Right lobe of liver (tissue), 6 donors: ENCODE results near the gene RXFP4. TPM values are rescaled to one million over a fixed set of nuclear protein-coding genes. Genes with fewer than 3 reads are reported as not detected.

Experiments used
- ATAC-seq, 4 donors: fragments of 200-7000 bp; cut with Tn5 transposase; one replicate each; pipeline ENCODE4 v1.9.1; 2020; ENCODE audit warnings: mild to moderate bottlenecking in 4 of 4, moderate library complexity in 4 of 4
- DNase-seq, 3 donors: peaks; one replicate each; pipeline ENCODE4 v3.0.0-alpha.2; 2020
- H3K27ac ChIP-seq, 3 donors: fragments of 200-600 bp; one replicate each; pipeline ENCODE4 v1.8.0; 2022
- H3K27me3 ChIP-seq, 2 donors: fragments of 200-600 bp; one replicate each; pipeline ENCODE4 v1.8.0; 2022
- H3K36me3 ChIP-seq, 4 donors: fragments of 200-600 bp; sonication (generic) in 1 of 4; one replicate each; pipeline versions ENCODE4 v1.5.1 to v1.8.0; 2017 to 2022; ENCODE audit warnings: control low read depth in 1 of 4
- H3K4me1 ChIP-seq, 4 donors: fragments of 200-600 bp; sonication (generic) in 1 of 4; one replicate each; pipeline versions ENCODE4 v1.5.1 to v1.8.0; 2017 to 2022; ENCODE audit warnings: control low read depth in 1 of 4
- H3K4me3 ChIP-seq, 3 donors: fragments of 200-600 bp; one replicate each; pipeline ENCODE4 v1.8.0; 2022
- H3K9me3 ChIP-seq, 4 donors: fragments of 200-600 bp; sonication (generic) in 1 of 4; one replicate each; pipeline versions ENCODE4 v1.5.1 to v1.8.0; 2017 to 2022; ENCODE audit warnings: control low read depth in 1 of 4
- CTCF ChIP-seq, 4 donors: fragments of 200-600 bp in 3 of 4; fragments of 450-650 bp in 1 of 4; IDR thresholded peaks; one replicate each; pipeline versions ENCODE4 v1.5.1 to v1.8.0; 2016 to 2022; ENCODE audit warnings: antibody characterized with exemption in 4 of 4, mild to moderate bottlenecking in 2 of 4
- POLR2A ChIP-seq: fragments of 450-650 bp; IDR thresholded peaks from one replicate; pipeline ENCODE4 v1.6.1; 2017; ENCODE audit warnings: antibody characterized with exemption, mild to moderate bottlenecking
- WGBS: methylation state at CpG from one replicate; pipeline ENCODE4 v1.1.6; 2018; ENCODE audit warnings: low coverage, low lambda C conversion rate; ENCODE audit not compliant: insufficient coverage; ENCODE audit errors: missing lambda C conversion rate; 5-methylcytosine and 5-hydroxymethylcytosine counted together
- intact Hi-C, 2 donors: fragments of 100-400 bp; cut with DNase I; formaldehyde crosslinking; loops; one replicate each; pipeline versions ENCODE4 v1.11.2 to v1.14.1; 2022
- total RNA-seq, 6 experiments: library from RNA; depleted of rRNA in 2 of 6; stranded (reverse); fragments of >200 nt in 2 of 6; fragmentation: NEBNext Ultra II Directional in 3 of 6; extraction: Animal tissue kit (Norgen Biotek cat#: 25700) in 3 of 6; gene quantifications; one replicate each; pipeline versions ENCODE4 v1.1.0 to v1.2.4, GENCODE V29; 2016 to 2023
- donor health status: DM: no; HTN: yes; CAD: no.
- donor health status: DM: no; HTN: no; CAD: no.
- donor health status: DM: no; HTN: no; CAD: no.
- donor health status: DM: no; HTN: yes; CAD: no.
- donor health status: DM: no; HTN: yes; CAD: no.

RXFP4 gene
- total RNA-seq, 6 experiments from 2014 or later, result not detected

- peak overlapping the region in 1 of 3 donors; percentile 89 for H3K27ac ChIP-seq
- no peak for DNase-seq
- no peaks in the 10 kb centered on the region for H3K36me3 ChIP-seq
- H3K27me3 ChIP-seq, result no peaks in the 10 kb centered on the region
- ATAC-seq, result no peak
- TF ChIP-seq POLR2A (no peak), CTCF (IDR thresholded peaks at IDR 0.05) (no peak)
- H3K9me3 ChIP-seq, result no peaks in the 10 kb centered on the region
- H3K4me1 ChIP-seq, result peaks cover 0 to 16% (median 2%) of the 10 kb centered on the region in 4 donors
- 33% methylated on average over 4 of the region's 4 CpGs for WGBS
- peak overlapping the region; percentile 9 to 59 (median 9) for H3K4me3 ChIP-seq
- intact Hi-C loops, result no loop called here
Measured at GRCh38 chr1:155975375-155976061, 34.1 kb downstream of the RXFP4 start.

- H3K27ac ChIP-seq, result peak overlapping the region; percentile 73 to 89 (median 77)
- intact Hi-C loops, result no loop called here
- H3K36me3 ChIP-seq, result no peaks in the 10 kb centered on the region
- peaks cover 0 to 16% (median 2%) of the 10 kb centered on the region in 4 donors for H3K4me1 ChIP-seq
- TF ChIP-seq CTCF (IDR thresholded peaks at IDR 0.05), result no peak
- TF ChIP-seq POLR2A, result no peak
- no peaks in the 10 kb centered on the region for H3K9me3 ChIP-seq
- H3K4me3 ChIP-seq, result peak overlapping the region; percentile 57 to 63 (median 59)
- peak in 1 of 3 donors; percentile 63 for DNase-seq
- H3K27me3 ChIP-seq, result no peaks in the 10 kb centered on the region
- ATAC-seq, result peak in 1 of 4 donors; percentile 18
- WGBS, result 23% methylated on average over 12 of the region's 14 CpGs
Measured at GRCh38 chr1:155976062-155976912, 34.8 kb downstream of the RXFP4 start.

- peak overlapping the region; percentile 57 to 63 (median 59) for H3K4me3 ChIP-seq
- H3K4me1 ChIP-seq, result peaks cover 0 to 10% (median 1%) of the 10 kb centered on the region in 4 donors
- H3K9me3 ChIP-seq, result no peaks in the 10 kb centered on the region
- H3K27me3 ChIP-seq, result no peaks in the 10 kb centered on the region
- H3K27ac ChIP-seq, result peak overlapping the region; percentile 73 to 89 (median 77)
- WGBS, result 32% methylated on average over 5 of the region's 5 CpGs
- TF ChIP-seq POLR2A (no peak), CTCF (IDR thresholded peaks at IDR 0.05) (no peak)
- ATAC-seq (peak in 3 of 4 donors; percentile 1 to 22 (median 2)), DNase-seq (no peak)
- intact Hi-C loops, result no loop called here
- H3K36me3 ChIP-seq, result no peaks in the 10 kb centered on the region
Measured at GRCh38 chr1:155976913-155977689, 35.7 kb downstream of the RXFP4 start.

GRCh38 chr1:155977690-155978324 is 36.4 kb downstream of the RXFP4 start:
- ATAC-seq, result peak; percentile 31 to 54 (median 44)
- Histone ChIP-seq H3K4me1 (peaks cover 0 to 6% (median 0%) of the 10 kb centered on the region in 4 donors), H3K27ac (peak overlapping the region; percentile 73 to 89 (median 77)), H3K27me3 (no peaks in the 10 kb centered on the region), H3K9me3 (no peaks in the 10 kb centered on the region), H3K36me3 (no peaks in the 10 kb centered on the region), H3K4me3 (peak overlapping the region; percentile 57 to 63 (median 59))
- 2% methylated on average over 18 of the region's 52 CpGs for WGBS
- intact Hi-C loops, result no loop called here
- no peak for DNase-seq
- TF ChIP-seq POLR2A (no peak), CTCF (IDR thresholded peaks at IDR 0.05) (no peak)
